Activated CD8-positive, alpha-beta memory T cell treated with anti-CD3 and anti-CD28 coated beads, Interleukin-2, amount 50 U/mL, for 24 hours (primary cell): ENCODE data around the gene MYH11.
"Not testable (repeated sequence)": the region's sequence is repeated elsewhere in the genome, so short reads cannot be mapped to it uniquely, and the experiment has no call there.

ENCODE experiments used
- DNase-seq: peaks from one replicate; pipeline ENCODE4 v3.0.0-alpha.2; 2020; ENCODE audit errors: extremely low read depth

Gene MYH11

GRCh38 chr16:15749985-15750384 is 106.8 kb downstream of the MYH11 start:
- DNase-seq, result no peak

GRCh38 chr16:15749371-15749770 is 107.5 kb downstream of the MYH11 start:
- no peak for DNase-seq

- no peak for DNase-seq
These were observed 108.2 kb downstream of the MYH11 start for GRCh38 chr16:15748654-15749053.

- no peak for DNase-seq
These were observed 108.9 kb downstream of the MYH11 start for GRCh38 chr16:15747937-15748336.

- DNase-seq, result no peak
These were observed 110.5 kb downstream of the MYH11 start for GRCh38 chr16:15746332-15746731.

- DNase-seq, result no peak
These were observed 113.2 kb downstream of the MYH11 start for GRCh38 chr16:15743657-15744056.

- DNase-seq, result no peak
These were observed 114.1 kb downstream of the MYH11 start for GRCh38 chr16:15742716-15743115.

- no peak for DNase-seq
These were observed 115.5 kb downstream of the MYH11 start for GRCh38 chr16:15741207-15741871.

- no peak for DNase-seq
These were observed 116.9 kb downstream of the MYH11 start for GRCh38 chr16:15739950-15740349.

- DNase-seq, result no peak
These were observed 117.4 kb downstream of the MYH11 start for GRCh38 chr16:15739464-15739863.

GRCh38 chr16:15737140-15737644 is 119.6 kb downstream of the MYH11 start:
- DNase-seq, result no peak

- DNase-seq, result no peak
These were observed 120.3 kb downstream of the MYH11 start for GRCh38 chr16:15736529-15736928.

GRCh38 chr16:15735610-15736009 is 121.2 kb downstream of the MYH11 start:
- DNase-seq, result no peak

GRCh38 chr16:15732416-15732815 is 124.4 kb downstream of the MYH11 start:
- no peak for DNase-seq

- no peak for DNase-seq
These were observed 127.7 kb downstream of the MYH11 start for GRCh38 chr16:15729152-15729551.

- not testable (repeated sequence) for DNase-seq
These were observed 129.1 kb downstream of the MYH11 start for GRCh38 chr16:15727697-15728096.

GRCh38 chr16:15726715-15727114 is 130.1 kb downstream of the MYH11 start:
- DNase-seq, result no peak

- DNase-seq, result no peak
These were observed 131.1 kb downstream of the MYH11 start for GRCh38 chr16:15725641-15726240.

GRCh38 chr16:15723808-15724207 is 133.0 kb downstream of the MYH11 start:
- DNase-seq, result no peak

GRCh38 chr16:15721018-15721417 is 135.8 kb downstream of the MYH11 start:
- DNase-seq, result no peak

GRCh38 chr16:15716694-15717447 is 140.0 kb downstream of the MYH11 start:
- no peak for DNase-seq

GRCh38 chr16:15715221-15715620 is 141.6 kb downstream of the MYH11 start:
- DNase-seq, result no peak
